Transverse colon (tissue), 3 donors: ENCODE measurements around the gene ATP6V0D1.

ENCODE experiments used
- POLR2A ChIP-seq: fragments of 450-650 bp; IDR thresholded peaks from one replicate; pipeline ENCODE4 v1.6.1; 2016; ENCODE audit warnings: antibody characterized with exemption, mild to moderate bottlenecking, moderate library complexity
- TF ChIP-seq, protein P1 (sequence below), 5 experiments: fragments of 200-600 bp in 3 of 5; fragments of 450-650 bp in 2 of 5; sonication (generic) in 3 of 5; IDR thresholded peaks; 1 replicate in 2 of 5; 2 replicates in 3 of 5; pipeline ENCODE4 v1.5.1; 2016 to 2017; ENCODE audit warnings: antibody characterized with exemption in 5 of 5, inconsistent platforms in 3 of 5, mild to moderate bottlenecking in 2 of 5, moderate library complexity in 1 of 5

GRCh38 chr16:67448580-67448979 is 32.4 kb downstream of the ATP6V0D1 start:
- TF ChIP-seq, protein P1, sequence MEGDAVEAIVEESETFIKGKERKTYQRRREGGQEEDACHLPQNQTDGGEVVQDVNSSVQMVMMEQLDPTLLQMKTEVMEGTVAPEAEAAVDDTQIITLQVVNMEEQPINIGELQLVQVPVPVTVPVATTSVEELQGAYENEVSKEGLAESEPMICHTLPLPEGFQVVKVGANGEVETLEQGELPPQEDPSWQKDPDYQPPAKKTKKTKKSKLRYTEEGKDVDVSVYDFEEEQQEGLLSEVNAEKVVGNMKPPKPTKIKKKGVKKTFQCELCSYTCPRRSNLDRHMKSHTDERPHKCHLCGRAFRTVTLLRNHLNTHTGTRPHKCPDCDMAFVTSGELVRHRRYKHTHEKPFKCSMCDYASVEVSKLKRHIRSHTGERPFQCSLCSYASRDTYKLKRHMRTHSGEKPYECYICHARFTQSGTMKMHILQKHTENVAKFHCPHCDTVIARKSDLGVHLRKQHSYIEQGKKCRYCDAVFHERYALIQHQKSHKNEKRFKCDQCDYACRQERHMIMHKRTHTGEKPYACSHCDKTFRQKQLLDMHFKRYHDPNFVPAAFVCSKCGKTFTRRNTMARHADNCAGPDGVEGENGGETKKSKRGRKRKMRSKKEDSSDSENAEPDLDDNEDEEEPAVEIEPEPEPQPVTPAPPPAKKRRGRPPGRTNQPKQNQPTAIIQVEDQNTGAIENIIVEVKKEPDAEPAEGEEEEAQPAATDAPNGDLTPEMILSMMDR (IDR thresholded peaks at IDR 0.05) = no peak
- no peak for TF ChIP-seq POLR2A
